ENCODE data around the gene MRGPRD.

DNA sequence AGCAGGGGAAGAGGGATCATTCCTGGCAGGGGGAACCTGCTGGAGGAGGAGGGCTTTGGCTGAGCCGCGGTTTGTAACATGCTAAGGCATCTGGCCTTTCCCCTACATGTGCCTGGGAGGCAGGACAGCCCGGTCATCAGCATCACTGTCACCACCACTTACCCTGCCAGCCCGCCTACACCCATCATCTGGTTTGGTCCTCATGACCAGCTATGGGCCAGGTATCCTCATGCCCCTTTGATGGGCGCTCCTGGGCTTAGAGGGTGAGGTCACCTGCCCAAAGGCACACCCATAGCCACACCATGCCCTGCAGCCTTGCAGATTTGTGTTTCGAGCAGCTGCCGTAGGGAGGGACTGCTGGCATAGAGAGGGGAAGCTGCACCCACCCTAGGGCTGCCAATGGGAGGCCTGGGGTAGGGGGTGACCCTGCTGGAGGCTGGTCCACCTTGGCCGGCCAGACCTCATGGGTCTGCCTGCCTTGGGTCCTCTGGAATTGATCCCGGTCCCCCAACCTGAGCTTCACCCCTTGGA lies 29.6 kb upstream of the MRGPRD start:
- TF ChIP-seq, protein P1, sequence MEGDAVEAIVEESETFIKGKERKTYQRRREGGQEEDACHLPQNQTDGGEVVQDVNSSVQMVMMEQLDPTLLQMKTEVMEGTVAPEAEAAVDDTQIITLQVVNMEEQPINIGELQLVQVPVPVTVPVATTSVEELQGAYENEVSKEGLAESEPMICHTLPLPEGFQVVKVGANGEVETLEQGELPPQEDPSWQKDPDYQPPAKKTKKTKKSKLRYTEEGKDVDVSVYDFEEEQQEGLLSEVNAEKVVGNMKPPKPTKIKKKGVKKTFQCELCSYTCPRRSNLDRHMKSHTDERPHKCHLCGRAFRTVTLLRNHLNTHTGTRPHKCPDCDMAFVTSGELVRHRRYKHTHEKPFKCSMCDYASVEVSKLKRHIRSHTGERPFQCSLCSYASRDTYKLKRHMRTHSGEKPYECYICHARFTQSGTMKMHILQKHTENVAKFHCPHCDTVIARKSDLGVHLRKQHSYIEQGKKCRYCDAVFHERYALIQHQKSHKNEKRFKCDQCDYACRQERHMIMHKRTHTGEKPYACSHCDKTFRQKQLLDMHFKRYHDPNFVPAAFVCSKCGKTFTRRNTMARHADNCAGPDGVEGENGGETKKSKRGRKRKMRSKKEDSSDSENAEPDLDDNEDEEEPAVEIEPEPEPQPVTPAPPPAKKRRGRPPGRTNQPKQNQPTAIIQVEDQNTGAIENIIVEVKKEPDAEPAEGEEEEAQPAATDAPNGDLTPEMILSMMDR (IDR thresholded peaks at IDR 0.05; ENCODE audit: insufficient read depth, low read length): no peak
- TF ChIP-seq, protein P2, sequence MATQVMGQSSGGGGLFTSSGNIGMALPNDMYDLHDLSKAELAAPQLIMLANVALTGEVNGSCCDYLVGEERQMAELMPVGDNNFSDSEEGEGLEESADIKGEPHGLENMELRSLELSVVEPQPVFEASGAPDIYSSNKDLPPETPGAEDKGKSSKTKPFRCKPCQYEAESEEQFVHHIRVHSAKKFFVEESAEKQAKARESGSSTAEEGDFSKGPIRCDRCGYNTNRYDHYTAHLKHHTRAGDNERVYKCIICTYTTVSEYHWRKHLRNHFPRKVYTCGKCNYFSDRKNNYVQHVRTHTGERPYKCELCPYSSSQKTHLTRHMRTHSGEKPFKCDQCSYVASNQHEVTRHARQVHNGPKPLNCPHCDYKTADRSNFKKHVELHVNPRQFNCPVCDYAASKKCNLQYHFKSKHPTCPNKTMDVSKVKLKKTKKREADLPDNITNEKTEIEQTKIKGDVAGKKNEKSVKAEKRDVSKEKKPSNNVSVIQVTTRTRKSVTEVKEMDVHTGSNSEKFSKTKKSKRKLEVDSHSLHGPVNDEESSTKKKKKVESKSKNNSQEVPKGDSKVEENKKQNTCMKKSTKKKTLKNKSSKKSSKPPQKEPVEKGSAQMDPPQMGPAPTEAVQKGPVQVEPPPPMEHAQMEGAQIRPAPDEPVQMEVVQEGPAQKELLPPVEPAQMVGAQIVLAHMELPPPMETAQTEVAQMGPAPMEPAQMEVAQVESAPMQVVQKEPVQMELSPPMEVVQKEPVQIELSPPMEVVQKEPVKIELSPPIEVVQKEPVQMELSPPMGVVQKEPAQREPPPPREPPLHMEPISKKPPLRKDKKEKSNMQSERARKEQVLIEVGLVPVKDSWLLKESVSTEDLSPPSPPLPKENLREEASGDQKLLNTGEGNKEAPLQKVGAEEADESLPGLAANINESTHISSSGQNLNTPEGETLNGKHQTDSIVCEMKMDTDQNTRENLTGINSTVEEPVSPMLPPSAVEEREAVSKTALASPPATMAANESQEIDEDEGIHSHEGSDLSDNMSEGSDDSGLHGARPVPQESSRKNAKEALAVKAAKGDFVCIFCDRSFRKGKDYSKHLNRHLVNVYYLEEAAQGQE (IDR thresholded peaks at IDR 0.05; ENCODE audit: insufficient replicate concordance, low read depth): no peak

All from HL-60 (cell line).